ENCODE data around the gene LAP3. TPM values are rescaled to one million over a fixed set of nuclear protein-coding genes. Genes with fewer than 3 reads are reported as not detected.

LAP3 gene
- total and polyA plus RNA-seq, 2 donors from 2014 or later, result 108 to 123 TPM

GRCh38 chr4:17624821-17625220 lies 47.8 kb downstream of the LAP3 start:
- Histone ChIP-seq H3K4me1 (ENCODE audit: control insufficient read depth in 2 of 3, insufficient read depth in 2 of 3, low read depth in 1 of 3, low read length in 3 of 3) (no peaks in the 10 kb centered on the region), H3K9ac (ENCODE audit: low read length in 3 of 3) (no peak overlapping the region), H3K9me3 (ENCODE audit: control insufficient read depth in 2 of 3, insufficient read depth in 1 of 3, low read length in 3 of 3) (no peaks in the 10 kb centered on the region), H3K27me3 (ENCODE audit: control insufficient read depth, insufficient read depth, low read length) (no peaks in the 10 kb centered on the region), H3K4me3 (ENCODE audit: low read length in 3 of 3) (no peak overlapping the region), H3K27ac (ENCODE audit: low read depth in 2 of 2, low read length in 2 of 2) (no peak overlapping the region), H3K36me3 (ENCODE audit: control insufficient read depth in 2 of 3, insufficient read depth in 3 of 3, low read length in 3 of 3) (peaks cover 19 to 74% (median 50%) of the 10 kb centered on the region in 3 donors)
- no peak for TF ChIP-seq CTCF (IDR thresholded peaks at IDR 0.05; ENCODE audit: borderline replicate concordance, extremely low read depth, insufficient read depth)
- FAIRE-seq, result no peak
- DNase-seq, result no peak
- intact Hi-C loops (cut with DNase I), result no loop called here

GRCh38 chr4:17630228-17630627 lies 53.2 kb downstream of the LAP3 start:
- Histone ChIP-seq H3K27ac (ENCODE audit: low read depth in 2 of 2, low read length in 2 of 2) (no peak overlapping the region), H3K36me3 (ENCODE audit: control insufficient read depth in 2 of 3, insufficient read depth in 3 of 3, low read length in 3 of 3) (peaks cover 15 to 54% (median 33%) of the 10 kb centered on the region in 3 donors), H3K9ac (ENCODE audit: low read length in 3 of 3) (no peak overlapping the region), H3K27me3 (ENCODE audit: control insufficient read depth, insufficient read depth, low read length) (no peaks in the 10 kb centered on the region), H3K4me3 (ENCODE audit: low read length in 3 of 3) (no peak overlapping the region), H3K4me1 (ENCODE audit: control insufficient read depth in 2 of 3, insufficient read depth in 2 of 3, low read depth in 1 of 3, low read length in 3 of 3) (no peaks in the 10 kb centered on the region), H3K9me3 (ENCODE audit: control insufficient read depth in 2 of 3, insufficient read depth in 1 of 3, low read length in 3 of 3) (no peaks in the 10 kb centered on the region)
- intact Hi-C loops (cut with DNase I), result no loop called here
- DNase-seq (no peak), FAIRE-seq (no peak)
- no peak for TF ChIP-seq CTCF (IDR thresholded peaks at IDR 0.05; ENCODE audit: borderline replicate concordance, extremely low read depth, insufficient read depth)

- FAIRE-seq, result no peak
- Histone ChIP-seq H3K4me3 (ENCODE audit: low read length in 3 of 3) (no peak overlapping the region), H3K4me1 (ENCODE audit: control insufficient read depth in 2 of 3, insufficient read depth in 2 of 3, low read depth in 1 of 3, low read length in 3 of 3) (no peaks in the 10 kb centered on the region), H3K27ac (ENCODE audit: low read depth in 2 of 2, low read length in 2 of 2) (no peak overlapping the region), H3K27me3 (ENCODE audit: control insufficient read depth, insufficient read depth, low read length) (no peaks in the 10 kb centered on the region), H3K9me3 (ENCODE audit: control insufficient read depth in 2 of 3, insufficient read depth in 1 of 3, low read length in 3 of 3) (no peaks in the 10 kb centered on the region), H3K36me3 (ENCODE audit: control insufficient read depth in 2 of 3, insufficient read depth in 3 of 3, low read length in 3 of 3) (peaks cover 9 to 25% (median 18%) of the 10 kb centered on the region in 3 donors), H3K9ac (ENCODE audit: low read length in 3 of 3) (no peak overlapping the region)
- no peak for TF ChIP-seq CTCF (IDR thresholded peaks at IDR 0.05; ENCODE audit: borderline replicate concordance, extremely low read depth, insufficient read depth)
- peak in 1 of 5 donors; percentile 25 for DNase-seq
- intact Hi-C loops (cut with DNase I), result no loop called here
Observed at GRCh38 chr4:17633600-17633999, 56.6 kb downstream of the LAP3 start.

- Histone ChIP-seq H3K36me3 (ENCODE audit: control insufficient read depth in 2 of 3, insufficient read depth in 3 of 3, low read length in 3 of 3) (peaks cover 6 to 24% (median 15%) of the 10 kb centered on the region in 3 donors), H3K27ac (ENCODE audit: low read depth in 2 of 2, low read length in 2 of 2) (no peak overlapping the region), H3K4me3 (ENCODE audit: low read length in 3 of 3) (no peak overlapping the region), H3K9ac (ENCODE audit: low read length in 3 of 3) (no peak overlapping the region), H3K9me3 (ENCODE audit: control insufficient read depth in 2 of 3, insufficient read depth in 1 of 3, low read length in 3 of 3) (no peaks in the 10 kb centered on the region), H3K27me3 (ENCODE audit: control insufficient read depth, insufficient read depth, low read length) (no peaks in the 10 kb centered on the region), H3K4me1 (ENCODE audit: control insufficient read depth in 2 of 3, insufficient read depth in 2 of 3, low read depth in 1 of 3, low read length in 3 of 3) (no peaks in the 10 kb centered on the region)
- no peak for DNase-seq
- intact Hi-C loops (cut with DNase I), result loop anchor here (5.0 kb wide), 1 partner anchor 88 kb away; no protein-coding TSS in a partner anchor
- TF ChIP-seq CTCF (IDR thresholded peaks at IDR 0.05; ENCODE audit: borderline replicate concordance, extremely low read depth, insufficient read depth), result no peak
- FAIRE-seq, result no peak
Observed at GRCh38 chr4:17635056-17635455, 58.1 kb downstream of the LAP3 start.

Measured in kidney (tissue), 14 donors.